Hepatic stellate cell (primary cell): ENCODE measurements around the gene SUMO3.

ENCODE experiments used
- DNase-seq: peaks from one replicate; pipeline ENCODE4 v3.0.0; 2011; ENCODE audit warnings: low spot score

The SUMO3 gene

GRCh38 chr21:44817914-44818639, at the start of gene SUMO3:
TSS of gene SUMO3 (minus strand) at chr21:44818062. CDS start at chr21:44817968, 94 bp downstream.
- peak; percentile 93 for DNase-seq

DNA sequence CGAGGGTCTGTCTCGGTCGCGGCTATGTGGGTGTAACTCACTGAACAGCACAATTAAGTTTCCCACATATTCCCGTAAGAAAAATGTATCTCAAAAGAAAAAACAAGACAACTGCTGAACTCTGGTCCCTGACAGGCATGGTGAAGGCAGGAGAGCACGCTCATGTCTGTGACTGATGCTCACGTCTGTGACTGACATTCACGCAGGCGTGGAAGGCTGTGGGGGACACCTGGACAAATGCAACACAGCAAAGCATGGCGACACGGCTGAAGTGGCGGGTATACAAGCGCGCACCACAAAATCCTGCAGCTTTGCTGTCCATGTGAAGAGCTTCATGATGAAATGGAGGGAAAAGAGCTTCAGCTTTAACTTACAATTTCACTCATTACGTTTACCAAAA, 49.6 kb upstream of the SUMO3 start:
- no peak for DNase-seq

DNA sequence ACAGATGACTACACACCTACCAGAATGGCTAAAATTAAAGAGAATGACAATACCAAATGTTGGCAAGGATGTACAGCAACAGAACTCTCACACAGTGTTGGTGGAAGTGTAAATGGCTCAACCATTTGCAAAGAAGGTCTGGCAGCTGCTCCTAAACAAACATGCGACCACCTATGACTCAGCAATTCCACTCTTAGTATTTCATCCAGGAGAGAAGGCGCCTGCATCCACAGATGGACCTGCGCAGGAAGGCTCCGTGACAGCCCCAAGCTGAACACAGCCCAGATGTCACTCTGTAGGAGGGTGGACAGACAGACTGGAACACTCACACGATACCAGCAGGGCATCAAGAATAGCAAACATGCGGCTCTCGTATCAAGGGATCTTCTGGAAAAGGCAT, 48.9 kb upstream of the SUMO3 start:
- DNase-seq, result no peak

DNA sequence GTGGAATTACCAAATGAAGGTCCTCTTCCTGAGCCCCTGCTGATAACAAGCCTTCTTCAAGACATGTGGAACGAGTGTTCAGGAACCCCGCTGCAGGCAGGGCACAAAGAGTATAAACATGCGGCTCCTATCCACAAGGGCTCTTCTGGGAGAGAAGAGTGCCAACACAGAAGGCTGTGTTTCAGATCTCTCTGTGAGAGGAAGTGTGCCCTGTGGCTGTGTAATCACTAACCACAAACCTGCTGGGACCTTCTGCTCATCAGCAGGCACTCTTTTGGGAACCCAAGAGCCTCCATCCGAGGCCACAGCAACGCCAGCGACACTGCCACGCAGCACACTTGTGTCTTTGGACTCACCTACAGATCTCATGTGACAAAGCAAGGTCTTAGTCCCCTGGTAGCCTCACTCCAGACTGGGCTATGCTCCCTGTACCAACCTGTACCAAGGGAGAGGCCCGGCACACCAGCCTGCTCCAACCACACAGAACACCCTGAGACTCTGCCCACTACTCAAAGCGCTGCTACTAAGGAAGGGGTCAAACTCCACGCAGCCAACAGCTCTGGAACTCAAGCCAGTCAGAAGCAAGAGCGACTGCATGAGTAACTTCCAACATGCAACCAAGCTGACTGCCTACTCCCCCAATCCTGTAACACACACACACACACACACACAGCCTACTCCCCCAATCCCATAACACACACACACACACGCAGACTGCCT, 47.9 kb upstream of the SUMO3 start:
- no peak for DNase-seq

DNA sequence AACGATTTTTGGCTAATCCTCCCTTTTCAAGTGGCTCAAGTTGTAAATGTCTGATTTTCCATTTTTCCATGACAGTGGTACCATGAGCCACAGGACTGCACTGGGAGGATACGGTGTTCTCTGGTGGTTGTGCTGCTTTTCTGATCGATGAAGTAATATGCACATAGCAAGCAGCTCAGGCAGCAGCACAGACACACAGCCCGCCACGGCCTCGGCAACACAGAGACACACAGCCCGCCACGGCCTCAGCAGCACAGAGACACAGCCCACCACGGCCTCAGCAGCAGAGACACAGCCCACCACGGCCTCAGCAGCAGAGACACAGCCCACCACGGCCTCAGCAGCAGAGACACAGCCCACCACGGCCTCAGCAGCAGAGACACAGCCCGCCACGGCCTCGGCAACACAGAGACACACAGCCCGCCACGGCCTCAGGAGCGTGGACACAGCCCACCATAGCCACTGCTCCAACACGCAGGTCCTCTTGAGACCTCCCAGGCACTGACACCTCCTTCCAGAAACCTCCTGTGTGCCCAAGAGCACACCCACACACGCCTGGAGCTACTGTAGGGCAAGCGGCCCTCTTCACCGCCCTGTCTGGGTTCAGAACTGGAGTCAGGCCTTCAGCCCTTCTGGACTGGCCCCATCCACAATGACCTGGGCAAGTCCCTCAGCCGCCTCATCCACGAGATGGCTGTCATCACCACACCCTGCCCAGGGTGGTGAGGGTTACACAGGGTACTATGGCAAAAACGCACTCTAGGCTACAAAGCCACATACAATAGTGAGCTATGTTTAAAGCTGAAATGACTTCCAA, 45.2 kb upstream of the SUMO3 start:
- DNase-seq, result no peak

DNA sequence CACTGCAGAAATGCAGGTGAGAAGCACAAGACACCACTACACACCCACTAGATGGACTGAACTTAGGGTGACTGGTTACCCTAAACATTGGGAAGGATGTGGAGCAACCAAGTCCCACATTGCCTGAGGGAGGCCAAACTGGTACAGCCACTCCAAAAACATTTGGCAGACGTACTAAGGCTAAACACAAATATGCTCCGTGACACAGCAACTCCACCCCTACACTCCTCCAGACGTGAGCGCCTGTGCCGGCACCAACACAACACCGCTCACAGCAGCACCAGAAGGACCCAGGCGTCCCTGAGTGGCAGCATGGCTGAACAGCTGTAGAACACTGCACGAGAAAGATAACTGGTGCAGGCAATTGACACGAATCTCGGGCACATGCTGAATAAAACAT, 40.9 kb upstream of the SUMO3 start:
- DNase-seq, result no peak

GRCh38 chr21:44858291-44858690, 40.4 kb upstream of the SUMO3 start:
- no peak for DNase-seq

DNA sequence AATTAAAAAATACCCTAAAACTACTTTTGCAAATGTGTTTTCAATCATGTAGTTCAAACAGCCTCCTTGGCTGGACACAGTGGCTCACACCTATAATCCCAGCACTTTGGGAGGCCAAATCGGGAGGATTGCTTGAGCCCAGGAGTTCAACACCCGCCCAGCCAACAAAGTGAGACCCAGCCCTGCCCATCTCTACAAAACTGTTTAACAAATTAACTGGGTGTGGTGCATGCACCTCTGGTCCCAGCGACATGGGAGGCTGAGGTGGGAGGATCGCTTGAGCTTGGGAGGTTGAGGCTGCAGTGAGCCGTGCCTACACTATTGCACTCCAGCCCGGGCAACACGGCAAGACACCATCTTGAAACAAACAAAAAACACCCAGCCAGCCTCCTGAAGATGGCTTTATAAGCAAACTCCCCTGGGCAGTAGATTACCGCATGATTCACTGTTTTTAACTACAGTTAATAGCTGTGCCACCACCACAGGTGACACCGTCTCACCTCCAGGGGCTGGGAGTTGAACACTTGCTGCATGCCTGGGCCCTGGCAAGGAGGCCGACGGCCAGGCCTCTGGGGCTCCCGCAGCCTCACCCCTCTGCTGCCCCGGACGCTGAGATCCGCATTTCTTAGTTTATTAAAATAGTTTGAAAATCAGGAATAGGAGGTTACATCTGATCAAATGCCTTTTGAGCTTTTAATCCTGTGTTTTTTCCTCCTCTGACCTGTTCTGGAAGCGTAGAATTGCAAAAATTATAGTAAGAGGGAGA, 39.4 kb upstream of the SUMO3 start:
- DNase-seq, result no peak

- no peak for DNase-seq
These were observed 38.3 kb upstream of the SUMO3 start for GRCh38 chr21:44856131-44856530.

DNA sequence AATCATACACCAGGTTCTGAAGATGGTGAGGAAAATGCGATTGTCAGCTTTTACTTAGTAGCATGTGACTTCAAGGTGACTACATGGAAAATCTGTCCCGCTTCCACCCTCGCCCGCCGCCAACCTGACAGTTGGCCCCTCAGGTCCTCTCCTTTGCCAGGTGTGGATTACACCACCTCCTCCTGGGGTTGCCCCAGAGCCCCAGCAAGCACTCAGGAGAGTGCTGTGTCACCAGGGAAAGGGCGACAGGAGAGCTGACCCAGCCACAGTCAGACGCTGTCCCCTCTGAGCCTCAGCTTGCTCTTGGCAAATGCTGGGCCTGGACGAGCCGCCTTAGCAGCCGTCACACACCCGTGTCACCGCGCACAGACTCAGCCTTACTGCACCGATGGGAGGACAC, 37.7 kb upstream of the SUMO3 start:
- no peak for DNase-seq

- no peak for DNase-seq
These were observed 37.0 kb upstream of the SUMO3 start for GRCh38 chr21:44854664-44855446.

DNA sequence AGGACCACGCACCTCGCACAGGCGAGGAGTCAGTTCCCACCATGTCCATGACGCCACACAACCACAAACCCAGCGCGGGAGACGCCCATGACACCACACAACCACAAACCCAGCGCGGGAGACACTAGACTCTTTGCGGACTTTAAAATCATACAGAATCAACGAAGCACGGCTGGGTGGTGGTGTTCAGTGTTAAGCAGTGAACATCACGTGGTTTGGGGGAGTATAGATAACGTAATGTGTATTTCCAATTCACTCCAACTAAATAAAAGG, 36.5 kb upstream of the SUMO3 start:
- no peak for DNase-seq

DNA sequence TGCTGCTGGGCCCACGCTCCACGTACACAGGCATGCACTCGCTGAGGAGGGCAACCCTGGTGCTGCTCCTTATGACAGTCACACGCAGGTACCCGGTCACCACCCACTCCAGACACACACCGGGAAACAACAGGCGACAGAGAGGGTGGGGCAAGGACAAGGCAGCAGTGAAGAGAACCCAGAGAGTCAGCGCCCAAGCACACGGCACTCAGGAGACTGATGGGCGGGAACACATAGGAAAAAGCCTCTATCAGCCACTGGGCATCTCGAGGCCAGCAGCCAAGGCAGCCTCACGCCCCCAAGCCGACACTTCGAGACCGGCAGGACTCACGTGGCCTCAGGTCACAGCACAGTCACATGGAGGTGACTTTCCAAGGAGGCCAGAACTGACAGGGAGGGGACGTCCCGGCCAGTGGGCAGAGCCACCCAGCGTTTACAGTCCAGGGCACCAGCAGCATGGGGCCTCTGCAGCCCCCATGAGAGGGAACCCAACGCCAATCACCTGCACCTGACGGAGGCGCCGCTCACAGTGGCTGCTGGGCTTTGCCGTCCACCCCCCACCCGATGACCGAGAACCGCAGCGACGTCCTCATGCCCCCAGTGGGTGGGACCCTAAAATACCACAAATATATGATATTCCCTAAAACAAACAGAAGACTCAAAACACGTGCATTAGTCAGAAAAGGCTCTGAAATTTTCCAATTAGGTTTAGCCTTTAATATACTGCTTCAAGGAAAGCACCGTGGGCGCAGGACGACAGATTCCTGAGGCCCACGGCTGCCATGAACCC, 35.9 kb upstream of the SUMO3 start:
- no peak for DNase-seq

DNA sequence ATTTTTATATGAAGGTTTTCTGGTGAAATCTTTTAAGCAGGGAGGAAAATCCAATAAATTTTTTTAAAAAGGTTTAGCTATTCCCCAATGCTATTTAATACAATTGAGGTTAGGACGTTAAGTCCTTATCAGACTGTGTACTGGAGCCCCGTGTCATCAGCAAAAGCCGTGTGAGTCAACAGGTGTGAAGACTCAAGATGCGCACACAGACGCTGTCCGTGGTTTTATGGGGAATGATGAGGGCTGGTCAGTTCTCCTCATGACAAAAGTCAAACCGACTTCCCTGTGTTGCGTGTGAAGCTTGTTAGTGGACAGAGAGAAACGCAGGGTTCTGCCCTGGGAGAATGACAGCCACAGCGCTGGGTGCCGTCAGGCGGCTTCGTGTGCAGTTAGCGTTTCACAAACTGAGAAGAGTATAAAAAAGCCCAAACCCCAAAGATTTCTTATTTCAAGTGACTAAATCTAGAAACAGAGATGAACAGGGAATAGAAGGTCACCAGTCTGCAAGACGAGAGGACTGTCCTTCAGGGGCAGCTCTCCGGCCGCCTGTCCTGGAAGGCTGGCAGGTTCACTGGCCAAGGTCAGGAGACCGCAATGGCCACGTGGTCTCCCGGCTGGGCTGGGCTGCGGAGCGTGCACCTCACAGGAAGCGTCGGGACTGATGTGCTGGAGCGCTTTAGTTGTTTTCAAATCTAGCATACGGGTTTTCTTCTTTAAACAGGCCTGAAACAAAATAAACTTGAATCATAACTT, 33.2 kb upstream of the SUMO3 start:
- no peak for DNase-seq

DNA sequence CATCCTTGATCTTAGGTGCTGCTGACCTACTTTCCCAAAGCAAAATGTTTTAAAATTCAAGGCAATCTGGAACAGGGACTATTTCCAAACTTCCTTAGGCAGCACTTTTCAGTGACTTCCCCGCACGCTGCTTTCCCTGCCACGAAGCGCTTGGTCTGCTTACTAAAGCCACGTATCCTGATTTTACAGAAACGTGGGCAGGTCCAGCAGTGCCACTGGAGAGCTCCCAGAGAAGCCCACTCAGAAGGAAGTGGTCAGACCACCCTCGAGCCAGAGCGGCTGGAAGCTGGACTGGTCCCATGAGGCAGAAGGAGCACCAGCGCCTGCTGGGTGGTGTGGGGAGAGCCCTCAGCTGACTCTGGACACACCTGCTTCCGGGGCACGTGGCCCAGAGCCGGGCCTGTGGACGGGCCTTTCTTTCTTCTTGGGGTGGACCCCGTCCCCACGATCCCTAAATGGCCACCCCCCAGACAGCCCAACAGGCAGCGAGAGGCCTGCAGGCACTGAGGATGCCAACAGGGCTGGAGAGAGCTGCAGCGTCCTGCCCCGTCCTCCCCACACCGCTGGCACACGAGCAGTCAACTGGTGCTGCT, 32.4 kb upstream of the SUMO3 start:
- no peak for DNase-seq

DNA sequence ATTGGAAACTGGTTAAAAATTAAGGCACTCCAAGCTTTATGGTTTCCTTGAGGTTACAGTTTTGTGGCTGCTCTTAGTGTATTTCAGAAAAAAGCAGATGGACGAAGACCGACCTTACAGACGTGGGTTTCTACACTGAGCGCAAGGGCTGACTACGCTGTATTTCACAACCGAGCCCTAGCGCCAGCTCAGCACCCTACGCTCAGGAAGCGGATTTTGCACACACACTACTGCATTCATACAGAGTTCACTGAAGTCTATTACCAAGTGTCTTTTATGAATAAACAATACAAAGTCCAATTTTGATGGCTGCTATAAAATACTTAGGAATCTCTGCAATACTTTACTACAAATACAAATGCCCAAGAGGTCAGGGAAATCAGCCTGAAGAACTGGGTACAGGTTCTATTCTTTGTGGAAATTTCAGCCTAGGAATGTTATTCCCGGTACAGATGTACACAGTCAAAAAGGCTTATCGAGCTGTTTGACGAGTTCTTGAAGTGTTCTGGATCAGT, 31.8 kb upstream of the SUMO3 start:
- no peak for DNase-seq

GRCh38 chr21:44848821-44849521, 31.1 kb upstream of the SUMO3 start:
- no peak for DNase-seq

- DNase-seq, result no peak
These were observed 29.6 kb upstream of the SUMO3 start for GRCh38 chr21:44847261-44848056.
